ENCODE data around the gene CDC40.

CDC40 gene

GRCh38 chr6:110185879-110186278 is 5.7 kb downstream of the CDC40 start:
- TF ChIP-seq CTCF (IDR thresholded peaks at IDR 0.05; ENCODE audit: insufficient read depth, low read depth, low read length, missing control alignments), result no peak
- no peak overlapping the region for H3K4me3 ChIP-seq (ENCODE audit: low read length)
- no peak for DNase-seq (ENCODE audit: low read depth)

- no peak for TF ChIP-seq CTCF (IDR thresholded peaks at IDR 0.05; ENCODE audit: insufficient read depth, low read depth, low read length, missing control alignments)
- H3K4me3 ChIP-seq (ENCODE audit: low read length), result no peak overlapping the region
- DNase-seq (ENCODE audit: low read depth), result peak; percentile 54
These were observed 8.6 kb downstream of the CDC40 start for GRCh38 chr6:110188791-110189190.

GRCh38 chr6:110190726-110191125 is 10.5 kb downstream of the CDC40 start:
- DNase-seq (ENCODE audit: low read depth), result no peak
- H3K4me3 ChIP-seq (ENCODE audit: low read length), result no peak overlapping the region
- no peak for TF ChIP-seq CTCF (IDR thresholded peaks at IDR 0.05; ENCODE audit: insufficient read depth, low read depth, low read length, missing control alignments)

- H3K4me3 ChIP-seq (ENCODE audit: low read length), result no peak overlapping the region
- no peak for DNase-seq (ENCODE audit: low read depth)
- TF ChIP-seq CTCF (IDR thresholded peaks at IDR 0.05; ENCODE audit: insufficient read depth, low read depth, low read length, missing control alignments), result no peak
These were observed 11.2 kb downstream of the CDC40 start for GRCh38 chr6:110191477-110191876.

- no peak for DNase-seq (ENCODE audit: low read depth)
- no peak for TF ChIP-seq CTCF (IDR thresholded peaks at IDR 0.05; ENCODE audit: insufficient read depth, low read depth, low read length, missing control alignments)
- H3K4me3 ChIP-seq (ENCODE audit: low read length), result no peak overlapping the region
These were observed 15.4 kb downstream of the CDC40 start for GRCh38 chr6:110195639-110196038.

GRCh38 chr6:110196874-110197273 is 16.6 kb downstream of the CDC40 start:
- TF ChIP-seq CTCF (IDR thresholded peaks at IDR 0.05; ENCODE audit: insufficient read depth, low read depth, low read length, missing control alignments), result no peak
- no peak for DNase-seq (ENCODE audit: low read depth)
- H3K4me3 ChIP-seq (ENCODE audit: low read length), result no peak overlapping the region

GRCh38 chr6:110198561-110198960 is 18.3 kb downstream of the CDC40 start:
- H3K4me3 ChIP-seq (ENCODE audit: low read length), result no peak overlapping the region
- no peak for DNase-seq (ENCODE audit: low read depth)
- TF ChIP-seq CTCF (IDR thresholded peaks at IDR 0.05; ENCODE audit: insufficient read depth, low read depth, low read length, missing control alignments), result no peak
